GM21423 (cell line): ENCODE measurements around the gene MYO9B.

Source experiments
- ATAC-seq: cut with Tn5 transposase; IDR thresholded peaks from one replicate; pipeline ENCODE4 v1.9.1; 2021; ENCODE audit warnings: mild to moderate bottlenecking, moderate library complexity; ENCODE audit not compliant: unreplicated experiment

MYO9B gene

DNA sequence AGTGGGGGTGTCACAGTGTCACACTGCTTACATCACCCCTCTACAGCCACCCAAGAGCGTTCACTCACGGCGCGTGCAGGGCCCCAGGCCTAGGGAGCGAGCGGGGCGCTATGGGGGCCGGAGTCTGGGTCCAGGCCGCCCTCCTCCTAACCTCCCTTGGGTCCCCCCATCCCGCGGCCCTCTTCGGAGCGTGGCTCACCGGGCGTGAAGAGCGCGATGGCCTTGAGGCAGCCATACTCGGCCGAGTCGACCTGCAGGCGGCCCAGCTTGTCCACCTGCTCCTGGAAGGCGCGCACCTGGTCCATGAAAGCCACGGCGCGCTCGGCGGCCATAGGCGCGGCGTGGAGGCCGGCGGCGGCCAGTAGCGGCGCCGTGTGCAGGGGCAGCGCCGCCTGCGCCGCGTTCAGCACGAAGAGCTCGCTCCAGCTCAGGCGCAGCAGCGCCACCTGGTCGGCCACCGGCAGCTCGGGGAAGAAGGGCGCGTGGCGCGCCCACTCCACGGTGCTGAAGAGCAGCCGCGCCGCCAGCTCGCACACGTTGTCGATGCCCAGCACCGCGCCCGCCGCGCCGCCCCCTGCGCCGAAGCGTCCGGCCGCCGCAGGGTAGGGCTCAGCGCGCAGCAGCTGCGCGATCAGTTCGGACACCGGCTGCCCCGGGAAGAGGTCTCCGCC, 159.9 kb downstream of the MYO9B start:
- peak; percentile 61 for ATAC-seq

DNA sequence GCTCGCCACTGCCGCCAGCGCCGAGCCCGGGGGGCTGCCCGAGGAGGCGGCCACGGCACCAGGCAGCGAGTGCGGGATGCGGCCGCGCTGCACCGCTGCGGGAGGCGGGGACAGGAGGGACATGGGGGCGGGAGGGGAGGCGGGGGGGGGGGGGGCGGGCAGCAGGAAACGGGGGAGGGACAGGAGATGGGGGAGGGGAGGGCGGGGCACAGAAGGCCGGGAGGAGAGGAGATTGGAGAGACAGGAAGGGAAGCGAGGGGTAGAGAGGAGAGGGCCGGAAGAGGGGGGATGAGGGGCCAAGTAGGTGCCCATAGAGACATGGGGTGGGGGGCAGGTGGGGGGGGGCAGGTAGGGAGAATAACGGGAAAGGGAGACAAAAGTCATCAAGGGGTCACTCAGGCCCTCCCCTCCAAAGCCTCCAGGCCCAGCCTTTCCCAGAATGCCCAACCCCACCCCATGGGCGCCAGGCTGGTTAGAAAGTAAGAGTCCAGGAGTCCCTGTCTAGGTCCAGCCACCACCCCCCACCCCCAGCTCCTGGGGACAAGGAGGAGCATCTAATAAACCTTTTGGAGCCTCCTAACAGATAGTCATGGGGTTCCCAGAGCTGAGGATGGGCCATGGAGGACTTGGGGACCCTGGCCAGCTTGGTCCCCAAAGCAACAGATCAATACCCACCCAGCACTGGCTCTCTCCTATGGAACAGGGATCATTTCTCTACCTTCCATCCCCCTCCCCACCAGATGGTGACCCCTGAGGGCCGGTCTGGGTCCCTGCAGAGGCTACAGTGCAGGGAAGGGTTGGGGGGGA, 160.6 kb downstream of the MYO9B start:
- no peak for ATAC-seq

DNA sequence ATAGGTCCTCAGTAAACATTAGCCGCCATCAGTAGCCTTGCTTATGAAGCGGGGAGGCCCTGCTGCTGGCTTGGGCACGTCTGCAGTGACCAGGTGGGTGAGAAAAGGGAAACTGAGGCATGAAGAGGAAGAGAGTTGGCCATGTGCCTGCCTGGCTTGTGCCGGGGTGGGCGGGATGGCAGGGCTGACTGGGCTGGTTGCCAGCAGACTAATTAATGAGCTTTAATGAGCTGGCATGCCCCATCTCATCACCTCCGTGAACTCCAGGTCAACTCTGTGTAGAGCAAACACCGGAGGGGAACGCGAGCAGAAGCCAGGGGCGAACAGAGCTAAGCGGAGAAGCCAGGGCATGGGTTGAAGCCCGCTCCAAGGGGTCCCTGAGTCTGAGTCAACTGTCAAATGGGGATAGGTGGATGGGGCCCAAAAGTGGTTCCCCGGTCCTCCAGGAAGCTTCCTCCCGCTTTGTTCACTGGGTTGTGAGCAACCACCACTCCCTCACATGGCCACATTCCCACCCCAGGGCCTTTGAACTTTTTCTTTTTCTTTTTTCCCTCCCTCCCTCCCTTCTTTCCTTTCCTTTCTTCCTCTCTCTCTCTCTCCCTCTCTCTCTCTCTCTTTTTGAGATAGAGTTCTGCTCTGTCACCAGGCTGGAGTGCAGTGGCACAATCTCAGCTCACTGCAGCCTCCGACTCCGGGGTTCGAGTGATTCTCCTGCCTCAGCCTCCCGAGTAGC, 161.4 kb downstream of the MYO9B start:
- ATAC-seq, result no peak

DNA sequence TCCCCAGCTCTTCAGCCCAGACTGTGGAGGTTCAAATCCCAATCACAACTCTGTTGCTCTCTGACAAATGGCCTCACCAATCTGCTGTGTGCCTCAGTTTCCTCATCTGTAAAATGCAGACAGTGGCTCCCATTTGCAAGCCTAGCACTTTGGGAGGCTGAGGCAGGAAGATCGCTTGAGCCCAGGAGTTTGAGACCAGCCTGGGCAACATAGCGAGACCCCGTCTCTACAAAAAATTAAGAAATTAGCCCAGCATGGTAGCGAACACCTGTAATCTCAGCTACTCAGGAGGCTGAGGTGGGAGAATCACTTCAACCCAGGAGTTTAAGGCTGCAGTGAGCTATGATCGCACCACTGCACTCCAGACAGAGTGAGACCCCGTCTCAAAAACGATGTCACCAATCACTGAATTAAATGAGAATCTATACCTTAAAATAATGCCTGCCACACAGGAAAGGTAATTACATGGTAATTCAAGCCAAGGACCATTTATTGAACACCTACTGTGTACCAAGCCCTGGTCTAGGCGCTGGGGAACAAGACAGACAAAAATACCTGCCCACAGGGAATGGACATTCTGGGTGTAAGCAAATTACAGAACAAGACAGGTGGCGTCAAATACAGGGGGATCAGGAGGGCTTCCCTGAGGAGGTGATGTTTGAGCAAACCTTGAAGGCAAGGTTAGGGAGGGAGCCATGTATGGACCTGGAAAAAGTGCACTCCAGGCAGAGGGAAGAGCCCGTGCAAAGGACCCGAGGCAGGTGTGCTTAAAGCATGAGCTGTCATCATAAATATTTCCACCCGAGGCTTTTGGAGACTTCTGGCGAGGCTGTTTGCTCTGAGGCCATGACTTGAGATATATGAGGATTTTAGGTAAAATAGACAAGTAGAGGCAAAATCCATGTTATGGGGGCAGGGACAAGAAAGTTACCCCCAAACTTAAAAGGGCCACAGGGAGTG, 162.4 kb downstream of the MYO9B start:
- ATAC-seq, result no peak

DNA sequence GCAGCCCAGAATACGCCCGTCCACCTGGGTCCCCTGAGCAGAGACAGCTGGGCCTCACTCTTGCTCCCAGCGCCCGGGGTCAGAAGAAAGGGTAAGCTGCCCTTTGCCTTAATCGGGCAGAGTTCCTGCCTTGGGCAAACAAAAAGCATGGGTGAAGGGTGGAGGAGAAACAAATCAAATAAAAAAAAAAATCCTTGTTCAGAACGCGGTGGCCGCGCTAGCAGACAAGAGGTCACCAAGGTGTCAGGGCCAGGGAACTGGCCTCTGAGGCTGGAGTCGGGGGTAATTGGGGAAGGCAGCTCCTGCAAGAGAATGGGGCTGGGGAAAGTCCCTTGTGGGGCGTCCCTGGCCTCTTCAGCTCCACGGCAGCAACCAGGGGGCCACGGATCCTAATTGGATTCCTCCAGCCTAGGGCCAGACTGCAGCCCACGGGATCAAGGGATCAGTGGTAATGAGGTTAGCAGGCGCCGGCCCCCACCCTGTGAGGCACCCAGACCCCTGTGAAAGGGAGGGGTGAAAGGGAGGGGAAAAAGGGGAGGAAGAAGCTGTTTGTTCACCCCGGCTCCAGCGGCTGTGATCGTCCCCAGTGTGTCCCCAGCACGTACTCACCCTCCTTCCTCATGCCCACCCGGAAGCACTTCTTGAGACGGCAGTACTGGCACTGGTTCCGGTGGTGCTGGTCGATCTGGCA, 164.6 kb downstream of the MYO9B start:
- ATAC-seq, result no peak

DNA sequence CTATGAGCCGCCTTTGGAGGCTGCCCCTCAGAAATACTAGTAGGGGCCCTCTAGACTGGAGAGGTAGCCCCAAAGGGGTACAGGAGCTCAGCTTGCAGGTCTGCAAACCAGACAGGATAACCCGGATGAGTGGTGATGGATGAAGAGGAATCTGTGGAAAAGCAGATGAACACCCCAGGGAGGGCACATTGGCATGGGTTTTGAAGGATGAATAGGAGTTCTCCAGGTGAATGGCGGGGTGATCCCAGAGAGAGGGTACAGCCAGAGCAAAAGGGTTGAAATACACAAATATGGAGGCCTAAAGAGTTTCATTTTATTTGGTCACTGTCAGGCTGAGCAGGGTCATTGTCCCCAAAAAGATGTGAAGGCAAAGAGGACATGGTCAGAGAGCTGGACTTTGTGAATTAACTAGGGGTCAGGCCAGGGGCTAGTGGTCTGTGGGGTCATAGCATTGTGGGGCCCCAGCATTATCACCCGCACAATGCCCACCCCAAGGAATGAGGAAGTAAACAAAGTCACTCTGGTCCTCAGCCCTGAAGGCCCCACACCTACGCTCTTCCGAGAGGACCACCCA, 165.3 kb downstream of the MYO9B start:
- ATAC-seq, result no peak

DNA sequence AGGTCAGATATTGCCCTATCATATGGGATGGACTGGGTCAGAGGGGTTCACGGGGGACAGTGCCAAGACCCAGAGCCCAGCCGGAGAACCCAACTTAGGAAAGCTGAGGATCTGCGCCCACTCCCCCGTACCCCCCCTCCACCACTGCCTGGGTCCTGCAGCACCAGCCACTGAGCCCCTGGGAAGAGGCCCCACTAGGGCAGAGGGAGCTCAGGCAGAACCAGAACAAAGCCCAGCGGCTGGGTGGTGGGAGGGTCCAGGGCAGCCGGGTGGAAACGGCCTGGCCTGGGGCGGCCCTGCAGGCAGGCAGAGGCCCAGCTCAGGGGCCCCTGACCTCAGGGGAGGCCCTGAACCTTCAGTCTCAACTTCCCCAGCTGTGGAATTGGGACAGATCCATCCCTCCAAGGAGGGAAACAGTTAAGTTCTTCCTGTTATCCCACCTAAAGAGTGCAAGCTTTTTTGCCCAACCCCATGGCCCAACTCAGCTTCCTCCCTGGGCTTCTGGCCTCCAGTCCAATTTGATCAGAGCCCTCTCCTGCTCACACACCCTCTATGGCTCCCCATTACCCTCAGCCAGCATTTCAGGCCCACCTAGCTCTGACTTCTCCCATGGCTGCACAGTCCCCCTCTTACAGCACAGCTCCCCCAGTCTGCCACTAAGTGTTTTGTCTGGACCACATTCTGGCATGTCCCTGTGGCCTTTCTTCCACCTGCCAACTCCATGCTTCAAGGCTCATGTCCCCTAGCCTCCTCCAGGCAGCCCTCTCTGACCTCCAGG, 167.0 kb downstream of the MYO9B start:
- ATAC-seq, result no peak

DNA sequence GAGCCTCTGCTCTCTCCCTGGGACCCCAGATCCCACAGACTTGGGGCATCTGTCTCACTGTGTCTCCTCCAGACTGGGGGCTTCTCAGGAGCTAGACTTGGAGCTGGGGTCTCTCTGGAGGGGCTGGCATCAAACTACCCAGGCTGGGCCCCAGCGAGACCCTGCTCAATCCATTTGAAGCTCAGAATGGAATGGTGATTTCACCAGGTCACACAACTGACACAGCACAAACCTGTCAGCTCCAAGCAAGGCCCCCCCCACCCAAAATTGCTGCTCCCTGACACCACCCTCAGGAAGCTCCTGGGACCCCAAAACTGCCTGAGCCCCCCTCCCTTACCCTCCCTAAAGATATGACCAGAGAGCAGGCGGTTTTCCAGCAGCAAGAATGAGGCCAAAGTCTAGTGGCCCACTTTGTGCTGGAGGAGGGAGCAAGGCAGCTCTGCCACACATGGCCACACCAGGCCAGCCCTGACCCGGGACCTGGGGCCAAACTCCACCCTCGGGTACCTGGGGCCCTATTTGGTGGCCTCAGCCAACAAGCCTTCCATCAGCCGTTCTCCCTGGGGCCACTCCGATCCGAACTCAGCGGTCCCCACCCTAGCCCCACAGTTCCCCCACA, 167.7 kb downstream of the MYO9B start:
- ATAC-seq, result no peak

DNA sequence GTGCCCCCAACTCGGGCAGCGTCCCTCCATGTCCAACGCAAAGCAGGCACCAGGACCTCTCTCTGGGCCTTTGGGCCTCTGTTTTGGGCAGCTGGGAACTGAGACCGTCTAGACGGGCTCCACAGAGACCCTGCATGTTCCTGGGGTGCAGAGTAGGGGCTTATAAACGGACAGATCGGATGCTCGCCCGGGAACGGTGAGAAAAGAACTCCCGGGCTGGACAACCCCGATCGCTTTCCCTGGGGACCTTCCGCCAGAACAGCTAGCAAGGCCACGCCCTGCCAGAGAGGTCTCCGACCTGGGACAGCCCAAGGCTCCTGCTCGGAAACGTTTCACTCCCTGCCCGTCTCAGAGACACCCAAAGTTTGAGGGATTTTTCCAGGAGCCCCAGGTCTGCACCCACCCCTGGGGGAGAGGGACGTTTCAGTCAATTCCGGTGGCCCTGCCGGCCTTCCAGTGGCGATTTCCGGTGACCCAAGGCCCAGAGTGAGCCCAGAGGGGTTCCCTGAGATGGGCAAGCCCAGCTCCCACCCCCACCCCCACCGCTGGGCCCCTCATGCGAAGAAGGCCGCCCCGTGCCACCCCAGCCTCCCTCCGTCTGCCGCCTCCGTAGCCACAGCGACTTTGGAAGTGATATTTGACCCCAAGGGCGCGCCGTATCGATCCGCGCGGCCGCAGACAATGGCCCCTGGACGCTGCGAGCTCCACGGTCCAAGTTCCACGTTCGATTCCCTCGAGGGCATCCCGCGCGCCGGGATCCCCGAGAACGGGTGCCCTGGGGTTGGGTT, 168.4 kb downstream of the MYO9B start:
- no peak for ATAC-seq

DNA sequence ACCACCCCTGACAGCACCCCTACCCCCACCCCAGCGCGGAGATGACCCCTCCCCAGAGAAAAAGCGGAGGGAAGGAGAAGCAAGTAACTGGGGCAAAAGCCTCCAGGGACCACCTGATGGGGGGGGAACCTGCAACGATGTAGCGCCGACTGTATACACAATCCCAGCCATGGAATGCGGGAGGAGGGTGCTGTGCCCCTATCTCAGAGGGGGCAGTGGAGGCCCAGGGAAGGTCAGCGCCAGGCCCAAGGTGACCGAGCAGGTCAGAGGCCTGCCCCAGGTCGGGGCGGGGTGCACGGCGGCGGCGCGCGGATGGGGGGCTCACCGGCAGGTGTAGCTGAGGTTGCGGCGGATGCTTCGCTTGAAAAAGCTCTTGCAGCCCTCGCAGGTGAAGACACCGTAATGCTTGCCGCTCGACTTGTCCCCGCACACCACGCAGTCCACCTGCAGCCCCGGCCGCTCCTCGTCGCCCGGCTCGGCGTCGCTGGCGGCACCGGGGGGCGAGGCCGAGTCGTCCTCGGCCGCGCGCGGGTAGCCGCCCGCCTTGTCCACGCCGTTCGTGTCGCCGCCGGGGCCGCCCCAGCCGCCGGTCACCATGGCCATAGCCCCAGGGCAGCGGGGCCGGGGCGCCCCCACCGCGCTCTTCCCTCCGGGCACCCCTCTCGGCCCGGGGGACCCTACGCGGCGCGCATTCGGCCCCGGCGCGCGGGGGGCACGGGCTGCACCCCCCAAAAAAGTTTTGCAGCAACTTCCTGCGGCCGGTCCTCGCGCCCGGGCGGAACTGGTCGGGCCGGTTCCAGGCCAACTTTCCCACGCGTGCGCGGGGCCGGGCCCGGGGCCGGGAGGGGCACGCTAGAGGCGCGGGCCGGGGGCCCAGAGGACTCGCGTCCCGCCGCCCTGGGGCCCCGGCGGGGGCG, 169.3 kb downstream of the MYO9B start:
- no peak for ATAC-seq

DNA sequence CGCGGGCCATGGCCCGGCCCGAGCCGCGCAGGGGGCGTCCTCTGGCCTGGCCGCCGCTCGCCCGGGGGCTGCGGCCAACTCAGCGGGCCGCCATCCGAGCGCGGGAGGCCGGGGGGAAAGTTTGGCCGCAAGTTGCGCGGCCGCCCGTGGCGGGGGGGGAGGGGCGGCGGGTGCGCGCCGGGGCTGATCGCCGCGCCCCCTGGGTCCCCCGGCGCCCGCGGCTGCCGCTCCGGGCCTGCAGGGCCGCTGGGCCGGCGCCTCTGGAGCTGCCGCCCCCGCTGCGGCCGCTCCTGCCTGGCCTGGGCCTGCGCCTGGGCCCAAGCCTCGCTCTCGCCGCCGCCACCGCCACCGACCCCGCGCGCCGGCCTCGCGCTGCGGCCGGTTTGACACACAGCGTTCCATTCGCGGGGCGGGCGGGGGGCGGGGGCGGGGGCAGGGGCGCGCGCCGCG, 170.0 kb downstream of the MYO9B start, which contains the start of gene NR2F6:
Gene NR2F6 (minus strand): TSS at position 385 of the 450 bp plus-strand sequence. CDS start 699 bp downstream, outside the sequence.
- peak; percentile 13 for ATAC-seq

DNA sequence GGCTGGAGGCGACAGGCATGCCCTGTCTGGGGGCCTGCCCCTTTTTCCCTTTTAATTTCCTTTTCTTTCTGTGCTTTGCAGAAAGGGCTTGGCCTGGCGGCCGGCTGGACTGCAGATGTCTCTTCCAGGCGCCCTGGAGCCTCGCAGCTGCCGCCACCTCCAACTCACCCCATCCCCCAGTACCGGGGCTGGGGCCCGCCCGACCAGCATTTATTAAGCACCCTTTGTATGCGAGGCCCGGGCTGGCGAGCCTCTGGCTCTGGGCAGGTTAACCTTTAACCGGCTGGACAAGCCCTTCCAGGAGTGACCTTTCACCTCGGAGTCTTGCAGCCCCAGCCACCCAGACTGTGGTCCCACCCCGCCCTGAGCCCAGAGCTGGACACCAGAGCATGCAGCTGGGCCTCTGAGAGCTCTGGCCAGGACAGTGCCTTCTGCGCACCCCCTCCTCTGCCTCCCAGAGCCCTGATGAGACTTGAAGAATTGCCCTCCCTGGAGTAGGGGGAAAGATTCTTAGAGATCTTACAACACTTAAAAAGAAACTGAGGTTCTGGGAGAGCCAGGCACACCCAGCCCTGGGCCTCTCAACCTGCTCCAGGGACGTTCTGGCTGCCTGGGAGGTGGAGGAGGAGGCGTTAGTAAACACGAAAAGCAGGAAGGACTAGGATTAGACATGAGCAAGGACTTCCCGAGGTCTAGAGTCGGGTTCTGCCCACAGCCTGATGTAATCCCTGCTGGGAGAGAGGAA, 171.3 kb downstream of the MYO9B start:
- ATAC-seq, result no peak

DNA sequence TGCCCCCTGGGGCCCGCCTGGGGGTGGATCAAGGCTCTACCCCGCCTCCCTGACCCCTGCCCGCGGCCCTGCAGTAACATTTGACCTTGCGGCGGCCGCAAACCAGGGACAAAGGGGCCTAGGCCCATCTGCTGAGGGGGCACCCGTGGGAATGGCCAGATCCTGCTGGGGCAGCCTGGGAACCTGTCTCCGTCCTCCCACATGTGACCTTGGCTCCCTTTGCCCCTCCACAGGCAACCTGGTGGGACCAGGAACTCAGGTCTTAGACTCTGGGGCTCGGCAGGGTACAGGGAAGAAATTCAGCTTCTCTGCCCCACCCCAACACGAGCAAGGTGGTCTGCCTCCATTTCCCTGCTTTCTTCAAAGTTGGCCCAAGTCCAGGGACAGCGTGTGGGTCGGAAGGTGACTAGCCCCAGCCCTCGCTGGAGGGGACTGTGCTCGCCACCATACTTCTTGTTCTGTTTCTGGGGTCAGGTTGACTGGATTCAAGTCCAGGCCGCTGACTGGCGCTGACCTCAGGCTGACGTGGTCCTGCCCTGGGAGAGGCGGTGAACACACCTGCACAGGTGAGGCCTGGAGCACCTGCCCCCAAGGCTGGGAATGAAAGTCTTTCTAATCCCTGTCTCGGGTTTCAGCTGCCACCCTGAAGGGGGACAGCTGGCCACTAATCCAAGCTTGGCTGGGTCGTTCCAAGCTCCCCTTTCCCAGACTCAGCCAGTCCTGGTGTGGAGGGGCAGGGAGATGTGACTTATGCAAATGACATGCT, 172.6 kb downstream of the MYO9B start:
- no peak for ATAC-seq

DNA sequence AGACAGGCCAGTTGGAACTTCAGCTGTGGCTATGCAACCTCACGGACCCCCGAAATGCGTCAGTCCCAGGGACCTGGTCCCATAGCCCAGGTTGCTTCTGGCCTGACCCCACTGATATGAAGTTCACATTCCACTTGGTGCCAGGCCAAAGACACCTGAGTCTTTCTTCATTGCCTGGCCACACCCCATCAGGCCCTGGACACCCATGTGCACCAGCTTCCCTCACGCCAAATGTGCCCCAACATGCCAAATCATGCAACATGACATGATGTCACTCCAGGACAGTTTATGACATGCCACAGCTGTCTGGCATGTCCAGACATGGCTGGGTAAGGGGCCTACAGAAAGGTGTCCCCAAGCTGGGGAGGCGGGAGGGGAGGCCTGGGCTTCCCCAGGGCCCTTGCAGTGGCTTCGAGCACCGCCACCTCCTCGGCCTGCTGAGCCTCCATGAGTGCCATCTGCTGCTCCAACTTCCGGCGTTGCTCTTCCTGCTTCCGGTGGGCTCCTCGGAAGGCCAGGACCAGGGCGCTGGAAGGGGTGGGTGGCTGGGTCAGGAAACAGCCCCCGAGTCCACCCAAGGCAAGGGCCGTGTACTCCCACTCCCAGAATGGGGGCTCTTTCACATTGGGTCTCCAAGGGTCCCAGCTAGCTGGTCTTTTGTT, 174.4 kb downstream of the MYO9B start:
- no peak for ATAC-seq
